Kidney capillary endothelial cell (primary cell): ENCODE data around the gene SEPHS1.
"Not testable (repeated sequence)": the region's sequence is repeated elsewhere in the genome, so short reads cannot be mapped to it uniquely, and the experiment has no call there.

Experiments
- DNase-seq: peaks from one replicate; pipeline ENCODE4 v3.0.0-alpha.2; 2018; ENCODE audit warnings: low spot score

The SEPHS1 gene

GRCh38 chr10:13282348-13282747 lies 65.7 kb downstream of the SEPHS1 start:
- DNase-seq = not testable (repeated sequence)

GRCh38 chr10:13276749-13277365 lies 71.2 kb downstream of the SEPHS1 start:
- DNase-seq = no peak

DNA sequence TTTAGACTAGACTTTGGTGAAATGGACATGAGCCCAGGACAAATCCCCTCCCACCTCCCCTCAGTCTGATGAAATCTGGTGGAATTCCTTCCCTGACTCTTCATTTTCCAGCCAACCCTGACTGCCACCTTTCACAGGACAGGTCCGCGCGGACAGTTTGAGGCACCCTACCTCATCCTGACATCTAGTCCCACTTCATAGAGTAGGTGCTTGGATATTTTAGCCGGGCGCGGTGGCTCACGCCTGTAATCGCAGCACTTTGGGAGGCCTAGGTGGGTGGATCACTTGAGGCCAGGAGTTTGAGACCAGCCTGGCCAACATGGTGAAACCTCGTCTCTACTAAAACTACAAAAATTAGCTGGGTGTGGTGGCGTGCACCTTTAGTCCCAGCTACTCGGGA lies 71.9 kb downstream of the SEPHS1 start:
- DNase-seq = not testable (repeated sequence)

- no peak for DNase-seq
These were observed 75.9 kb downstream of the SEPHS1 start for GRCh38 chr10:13272164-13272571.

- no peak for DNase-seq
These were observed 76.4 kb downstream of the SEPHS1 start for GRCh38 chr10:13271552-13272163.

DNA sequence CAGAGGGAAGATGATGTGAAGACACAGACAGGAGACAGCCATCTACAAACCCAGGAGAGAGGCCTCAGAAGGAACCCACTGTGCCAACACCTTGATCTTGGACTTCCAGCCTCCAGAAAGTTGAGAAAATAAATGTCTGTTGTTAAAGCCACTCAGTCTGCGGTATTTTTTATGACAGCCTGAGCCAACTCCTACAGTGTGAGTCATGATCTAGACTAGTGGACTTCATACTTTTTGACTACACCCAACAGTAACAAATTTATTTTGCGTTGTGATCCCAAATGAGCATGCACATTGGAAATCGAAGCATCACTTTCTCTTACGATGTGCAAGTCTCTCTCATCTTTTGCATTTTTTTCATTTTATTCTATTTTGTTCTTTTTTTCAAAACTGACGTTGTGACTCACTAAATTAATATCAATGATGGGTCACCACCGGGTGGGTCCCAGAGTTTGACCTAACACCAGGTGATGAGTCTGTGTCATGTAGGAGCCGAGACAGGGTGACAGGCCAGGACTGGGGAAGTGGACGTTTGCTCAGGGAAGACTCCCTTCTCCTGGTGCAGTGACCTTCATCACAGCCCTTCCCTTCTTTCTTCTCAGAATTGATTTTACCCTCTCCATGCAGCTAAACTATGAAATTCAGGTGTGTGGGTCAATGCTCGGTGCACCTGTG lies 77.1 kb downstream of the SEPHS1 start:
- no peak for DNase-seq

- no peak for DNase-seq
These were observed 79.3 kb downstream of the SEPHS1 start for GRCh38 chr10:13268841-13269240.

- DNase-seq = no peak
These were observed 79.8 kb downstream of the SEPHS1 start for GRCh38 chr10:13268310-13268709.
